HFFc6 (cell line): Measurements from ENCODE around the gene PFKFB4. TPM values are rescaled to one million over a fixed set of nuclear protein-coding genes. Genes with fewer than 3 reads are reported as not detected.

Source experiments
- DNase-seq: peaks from one replicate; pipeline ENCODE4 v3.0.0-alpha.2; 2018
- H3K27ac Mint-ChIP-seq: 2 replicates; pipeline ENCODE4 v1.8.0; 2020; ENCODE audit warnings: mild to moderate bottlenecking, mixed read lengths
- H3K27me3 Mint-ChIP-seq: 2 replicates; pipeline ENCODE4 v1.8.0; 2021; ENCODE audit warnings: mild to moderate bottlenecking, moderate library complexity, mixed read lengths; ENCODE audit not compliant: insufficient read depth
- H3K36me3 Mint-ChIP-seq: 2 replicates; pipeline ENCODE4 v1.8.0; 2021; ENCODE audit warnings: low read depth, mixed read lengths
- H3K4me1 Mint-ChIP-seq: 2 replicates; pipeline ENCODE4 v1.8.0; 2020; ENCODE audit warnings: low read depth, mixed read lengths
- H3K4me3 Mint-ChIP-seq: 2 replicates; pipeline ENCODE4 v1.8.0; 2020; ENCODE audit warnings: mild to moderate bottlenecking, moderate library complexity, mixed read lengths
- H3K9me3 Mint-ChIP-seq: 2 replicates; pipeline ENCODE4 v1.8.0; 2020; ENCODE audit warnings: mild to moderate bottlenecking, mixed read lengths
- CTCF ChIP-seq: fragments of 200-600 bp; sonication (generic); IDR thresholded peaks from 2 replicates; pipeline ENCODE4 v1.5.0; 2021; ENCODE audit warnings: antibody characterized with exemption, mild to moderate bottlenecking
- total RNA-seq, 6 experiments: library from RNA; stranded (reverse); fragmentation: NEBNext Ultra II Directional; extraction: Animal tissue kit (Norgen Biotek cat#: 25700); gene quantifications; 2 replicates in 1 of 6; 3 replicates in 5 of 6; pipeline ENCODE4 v1.2.3, GENCODE V29; 2021

Gene PFKFB4
- total RNA-seq, 6 experiments from 2014 or later: 7.5 to 10.5 (median 8.9) TPM

GRCh38 chr3:48528754-48529153, 27.8 kb downstream of the PFKFB4 start:
- peaks cover 10% of the 10 kb centered on the region for H3K36me3 Mint-ChIP-seq
- TF ChIP-seq CTCF: no peak
- DNase-seq: no peak
- H3K4me1 Mint-ChIP-seq: no peaks in the 10 kb centered on the region
- no peak overlapping the region for H3K27ac Mint-ChIP-seq
- H3K4me3 Mint-ChIP-seq: no peak overlapping the region
- no peaks in the 10 kb centered on the region for H3K9me3 Mint-ChIP-seq
- no peaks in the 10 kb centered on the region for H3K27me3 Mint-ChIP-seq

DNA sequence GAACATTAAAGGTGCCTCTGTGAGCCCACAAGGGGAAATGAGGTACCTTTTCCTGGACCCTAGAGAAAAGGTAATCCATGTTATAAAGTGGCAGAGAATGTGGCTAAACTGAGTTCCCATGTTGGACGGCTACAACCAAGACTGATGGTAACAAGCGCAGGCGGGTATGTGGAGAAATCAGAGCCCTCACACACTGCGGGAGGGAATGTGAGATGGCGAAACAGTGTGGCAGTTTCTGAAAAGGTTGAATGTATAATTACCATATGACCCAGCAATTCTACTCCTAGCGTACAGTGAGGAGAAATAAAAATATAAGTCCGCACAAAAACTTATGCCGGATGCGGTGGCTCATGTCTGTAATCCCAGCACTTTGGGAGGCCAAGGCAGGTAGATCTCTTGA, 28.6 kb downstream of the PFKFB4 start:
- Mint-ChIP-seq H3K27me3 (no peaks in the 10 kb centered on the region), H3K36me3 (peaks cover 9% of the 10 kb centered on the region), H3K9me3 (no peaks in the 10 kb centered on the region), H3K27ac (no peak overlapping the region), H3K4me1 (no peaks in the 10 kb centered on the region), H3K4me3 (no peak overlapping the region)
- TF ChIP-seq CTCF: no peak
- no peak for DNase-seq

DNA sequence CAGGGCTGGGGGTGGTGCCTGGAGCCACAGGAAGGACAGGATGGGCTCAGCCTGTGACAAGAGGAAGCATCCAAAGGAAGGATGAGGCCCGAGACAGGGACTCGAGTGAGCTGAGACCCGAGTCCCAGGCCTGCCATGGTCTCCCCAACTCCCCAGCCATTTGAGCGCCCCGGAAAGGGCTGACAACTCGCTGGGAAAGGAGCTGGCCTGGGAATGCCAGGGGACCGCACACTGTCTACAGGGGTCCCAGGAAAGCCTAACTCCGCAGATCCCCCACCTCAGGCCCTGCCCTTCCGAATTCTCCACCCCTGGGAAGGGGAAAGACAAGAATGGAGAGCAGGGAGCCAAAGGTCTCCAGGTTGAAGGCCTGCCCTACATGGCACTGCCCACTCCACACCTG, 31.6 kb downstream of the PFKFB4 start:
- H3K36me3 Mint-ChIP-seq: peaks cover 9% of the 10 kb centered on the region
- H3K4me1 Mint-ChIP-seq: no peaks in the 10 kb centered on the region
- no peaks in the 10 kb centered on the region for H3K27me3 Mint-ChIP-seq
- DNase-seq: no peak
- H3K27ac Mint-ChIP-seq: no peak overlapping the region
- no peak for TF ChIP-seq CTCF
- H3K4me3 Mint-ChIP-seq: no peak overlapping the region
- no peaks in the 10 kb centered on the region for H3K9me3 Mint-ChIP-seq

DNA sequence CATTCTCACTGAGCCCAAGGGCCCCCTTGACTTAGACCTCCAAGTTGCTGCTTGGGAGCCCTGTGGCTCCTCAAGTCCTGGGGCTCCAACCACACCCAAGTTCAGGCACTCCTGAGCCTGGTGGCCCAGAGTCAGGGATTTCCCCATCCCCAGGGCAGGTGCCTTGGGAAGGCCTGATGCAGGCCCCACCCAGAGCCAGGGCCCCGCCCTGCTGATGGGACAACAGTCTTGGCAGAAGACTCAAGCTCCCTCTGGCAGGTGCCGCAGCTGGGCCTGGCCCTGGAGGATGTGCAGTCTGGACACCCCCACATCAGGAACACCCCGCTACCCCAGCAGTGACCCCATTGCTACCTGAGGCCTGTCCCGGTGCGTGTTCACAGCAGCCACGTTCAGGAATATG, 35.0 kb downstream of the PFKFB4 start:
- TF ChIP-seq CTCF: no peak
- Mint-ChIP-seq H3K4me3 (no peak overlapping the region), H3K9me3 (no peaks in the 10 kb centered on the region), H3K4me1 (no peaks in the 10 kb centered on the region), H3K36me3 (no peaks in the 10 kb centered on the region; the same call in 1 of the 2 replicates), H3K27me3 (no peaks in the 10 kb centered on the region; the same call in 1 of the 2 replicates), H3K27ac (no peak overlapping the region)
- no peak for DNase-seq

DNA sequence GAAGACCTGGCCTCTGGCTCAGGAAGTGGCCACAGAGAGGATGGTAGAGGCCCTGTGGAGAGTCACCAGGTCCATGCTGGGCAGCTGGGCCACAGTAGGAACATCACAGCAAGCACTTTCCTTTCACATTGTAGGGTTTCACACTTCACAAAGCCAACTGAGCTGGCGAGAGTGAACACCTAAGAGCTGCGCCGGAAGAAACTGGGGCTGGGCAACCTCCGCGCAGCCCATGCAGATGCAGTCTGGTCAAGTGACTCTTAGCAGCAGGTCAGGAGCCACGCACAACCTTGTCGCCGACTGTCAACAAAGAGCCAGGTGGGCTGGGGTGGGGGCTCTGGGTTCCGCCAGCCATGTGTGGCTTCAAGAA, 37.3 kb downstream of the PFKFB4 start:
- H3K4me1 Mint-ChIP-seq: no peaks in the 10 kb centered on the region
- no peak for DNase-seq
- H3K27me3 Mint-ChIP-seq: no peaks in the 10 kb centered on the region; the same call in 1 of the 2 replicates
- H3K27ac Mint-ChIP-seq: no peak overlapping the region
- H3K36me3 Mint-ChIP-seq: no peaks in the 10 kb centered on the region
- no peak for TF ChIP-seq CTCF
- H3K4me3 Mint-ChIP-seq: no peak overlapping the region
- H3K9me3 Mint-ChIP-seq: no peaks in the 10 kb centered on the region

DNA sequence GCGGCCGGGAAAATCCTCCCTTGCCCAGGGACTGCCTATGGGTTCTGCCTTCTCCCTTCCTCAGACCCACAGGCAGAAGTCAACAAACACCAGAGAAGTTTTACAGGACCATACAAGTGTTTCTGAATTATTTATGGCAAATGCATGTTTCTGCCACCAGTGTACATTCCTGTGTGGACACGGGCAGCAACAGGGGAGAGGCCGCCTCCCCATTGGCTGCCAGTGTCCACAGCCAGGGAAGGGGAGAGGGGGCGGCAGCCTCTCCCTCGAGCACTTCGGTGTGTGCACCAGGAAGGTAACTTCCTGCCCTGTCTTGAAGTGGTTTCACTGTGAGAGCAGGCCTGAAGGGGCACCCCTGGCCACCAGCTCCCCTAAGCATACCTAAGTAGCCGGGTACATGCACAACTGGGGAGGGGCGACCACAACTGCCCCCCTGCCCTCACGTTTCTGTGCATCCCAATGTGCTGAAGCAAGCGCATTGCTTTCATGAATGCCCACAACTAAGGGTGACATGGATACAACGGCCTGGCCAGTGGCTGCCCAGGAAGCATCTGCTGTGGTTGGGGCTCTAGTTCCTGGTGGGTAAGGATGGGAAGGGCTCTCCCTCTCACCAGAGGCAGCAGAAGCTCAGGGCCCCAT, 37.8 kb downstream of the PFKFB4 start:
- no peak overlapping the region for H3K4me3 Mint-ChIP-seq
- H3K4me1 Mint-ChIP-seq: no peaks in the 10 kb centered on the region
- H3K36me3 Mint-ChIP-seq: no peaks in the 10 kb centered on the region
- H3K27me3 Mint-ChIP-seq: no peaks in the 10 kb centered on the region; the same call in 1 of the 2 replicates
- TF ChIP-seq CTCF: no peak
- no peaks in the 10 kb centered on the region for H3K9me3 Mint-ChIP-seq
- H3K27ac Mint-ChIP-seq: no peak overlapping the region
- no peak for DNase-seq
